ENCODE results near the gene DHRS9.
"Not testable (repeated sequence)": the region's sequence is repeated elsewhere in the genome, so short reads cannot be mapped to it uniquely, and the experiment has no call there.

DHRS9 gene

GRCh38 chr2:169119851-169120250, 50.5 kb downstream of the DHRS9 start:
- no peak overlapping the region for H3K4me3 Mint-ChIP-seq
- DNase-seq (ENCODE audit: low spot score in 2 of 2) = no peak
- ATAC-seq = no peak
- H3K9me3 Mint-ChIP-seq = no peaks in the 10 kb centered on the region
- no peaks in the 10 kb centered on the region for H3K36me3 Mint-ChIP-seq
- no peaks in the 10 kb centered on the region for H3K4me1 Mint-ChIP-seq
- no peak overlapping the region for H3K27ac Mint-ChIP-seq

- ATAC-seq (no peak), DNase-seq (ENCODE audit: low spot score in 2 of 2) (no peak)
- H3K4me3 Mint-ChIP-seq = no peak overlapping the region
- H3K9me3 Mint-ChIP-seq = no peaks in the 10 kb centered on the region
- H3K4me1 Mint-ChIP-seq = no peaks in the 10 kb centered on the region
- H3K36me3 Mint-ChIP-seq = no peaks in the 10 kb centered on the region
- no peak overlapping the region for H3K27ac Mint-ChIP-seq
These were observed 60.4 kb downstream of the DHRS9 start for GRCh38 chr2:169129703-169130243.

DNA sequence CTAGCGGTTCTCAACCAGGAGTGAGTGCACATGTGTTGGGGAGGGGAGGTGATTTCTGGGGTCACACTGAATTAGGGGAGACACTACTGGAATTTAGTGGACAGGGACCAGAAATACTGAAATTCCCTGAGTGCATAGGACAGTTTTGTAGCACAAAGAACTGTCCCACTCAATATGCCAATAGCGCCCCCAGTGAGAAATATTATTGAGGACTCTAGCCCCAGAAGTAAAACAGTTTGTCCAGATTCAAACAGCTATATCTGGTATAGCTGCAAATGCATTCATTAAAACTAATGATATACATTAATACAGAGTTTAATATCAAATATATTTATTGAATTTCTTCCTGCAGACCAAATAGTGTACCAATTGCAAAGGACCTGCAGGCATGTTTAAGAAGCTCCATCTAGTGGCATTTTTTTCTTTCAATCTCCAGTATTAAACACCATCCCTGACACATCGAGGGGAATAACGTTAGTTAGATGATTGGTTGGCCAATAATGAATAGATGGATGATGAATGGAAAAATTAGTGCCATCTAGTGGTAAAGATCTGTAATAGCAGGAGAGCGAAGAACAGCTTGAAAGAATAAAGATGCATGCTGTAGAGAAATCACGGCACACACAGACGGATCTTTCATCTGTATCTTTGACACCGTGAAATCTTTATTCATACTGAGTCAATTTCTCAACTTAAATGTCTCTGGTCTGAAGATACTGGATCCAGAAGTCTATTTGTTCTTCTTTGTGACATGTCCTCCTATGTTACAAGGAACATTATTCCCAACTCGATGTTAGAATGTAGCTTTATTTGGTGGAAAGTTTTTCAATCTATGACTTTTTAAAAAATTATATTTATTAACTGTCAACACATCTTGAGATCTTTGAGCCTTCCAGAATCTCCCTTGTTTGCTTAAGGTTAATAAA, 62.5 kb downstream of the DHRS9 start:
- Mint-ChIP-seq H3K36me3 (no peaks in the 10 kb centered on the region), H3K4me1 (no peaks in the 10 kb centered on the region), H3K9me3 (no peaks in the 10 kb centered on the region), H3K4me3 (no peak overlapping the region), H3K27ac (no peak overlapping the region)
- ATAC-seq (peak; percentile 98), DNase-seq (ENCODE audit: low spot score in 2 of 2) (no peak)

DNA sequence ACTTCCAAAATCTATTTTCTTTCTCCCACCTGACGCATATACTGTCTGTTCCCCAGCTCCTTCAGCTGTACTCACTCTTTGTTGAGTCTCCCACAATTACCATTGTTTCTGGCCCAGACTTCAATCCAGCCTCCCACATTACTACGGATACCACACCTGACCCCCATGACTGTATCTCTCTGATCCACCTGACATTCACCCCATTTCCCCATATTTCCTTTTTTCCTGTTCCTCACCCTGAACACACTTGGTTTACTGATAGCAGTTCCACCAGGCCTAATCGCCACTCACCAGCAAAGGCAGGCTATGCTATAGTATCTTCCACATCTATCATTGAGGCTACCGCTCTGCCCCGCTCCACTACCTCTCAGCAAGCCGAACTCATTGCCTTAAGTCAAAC, 64.9 kb downstream of the DHRS9 start:
- H3K27ac Mint-ChIP-seq; H3K4me1 Mint-ChIP-seq; H3K9me3 Mint-ChIP-seq; DNase-seq (ENCODE audit: low spot score in 2 of 2); H3K4me3 Mint-ChIP-seq; ATAC-seq; H3K36me3 Mint-ChIP-seq: not testable (repeated sequence)

DNA sequence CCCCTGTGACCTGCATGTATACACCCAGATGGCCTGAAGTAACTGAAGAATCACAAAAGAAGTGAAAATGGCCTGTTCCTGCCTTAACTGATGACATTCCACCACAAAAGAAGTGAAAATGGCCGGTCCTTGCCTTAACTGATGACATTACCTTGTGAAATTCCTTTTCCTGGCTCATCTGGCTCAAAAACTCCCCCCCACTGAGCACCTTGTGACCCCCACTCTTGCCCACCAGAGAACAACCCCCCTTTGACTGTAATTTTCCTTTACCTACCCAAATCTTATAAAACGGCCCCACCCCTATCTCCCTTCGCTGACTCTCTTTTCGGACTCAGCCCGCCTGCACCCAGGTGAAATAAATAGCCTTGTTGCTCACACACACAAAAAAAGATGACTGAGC, 67.1 kb downstream of the DHRS9 start:
- H3K4me1 Mint-ChIP-seq, ATAC-seq: not testable (repeated sequence)

GRCh38 chr2:169136885-169137534, 67.6 kb downstream of the DHRS9 start:
- no peaks in the 10 kb centered on the region for H3K36me3 Mint-ChIP-seq
- ATAC-seq (no peak), DNase-seq (ENCODE audit: low spot score in 2 of 2) (no peak)
- no peak overlapping the region for H3K4me3 Mint-ChIP-seq
- H3K27ac Mint-ChIP-seq = no peak overlapping the region
- H3K4me1 Mint-ChIP-seq = peaks cover 6% of the 10 kb centered on the region
- H3K9me3 Mint-ChIP-seq = no peaks in the 10 kb centered on the region

More for the DNA sequence above, 67.1 kb downstream of the DHRS9 start:
- H3K36me3 Mint-ChIP-seq; H3K4me3 Mint-ChIP-seq; DNase-seq (ENCODE audit: low spot score in 2 of 2); H3K27ac Mint-ChIP-seq; H3K9me3 Mint-ChIP-seq: not testable (repeated sequence)

DNA sequence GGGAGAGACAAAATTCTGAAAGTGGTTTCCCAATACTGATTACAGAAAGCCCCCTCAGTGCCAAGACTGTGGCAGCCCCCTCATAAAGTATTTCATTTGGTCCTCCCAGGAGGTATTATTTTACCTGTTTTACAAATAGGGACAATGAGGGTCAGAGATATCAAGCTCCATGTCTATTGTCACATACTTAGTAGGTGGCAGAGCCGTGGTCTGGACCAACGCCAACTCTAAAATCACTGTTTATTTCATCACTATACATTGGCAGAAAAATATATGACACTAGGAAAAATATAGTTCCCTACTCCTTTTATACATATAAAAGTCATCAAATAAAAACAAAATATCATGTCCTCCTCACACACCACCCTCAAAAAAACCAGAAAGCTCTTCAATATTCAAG, 68.6 kb downstream of the DHRS9 start:
- ATAC-seq = no peak
- no peak overlapping the region for H3K4me3 Mint-ChIP-seq
- peaks cover 6% of the 10 kb centered on the region for H3K4me1 Mint-ChIP-seq
- no peaks in the 10 kb centered on the region for H3K9me3 Mint-ChIP-seq
- H3K27ac Mint-ChIP-seq = no peak overlapping the region
- H3K36me3 Mint-ChIP-seq = no peaks in the 10 kb centered on the region
- DNase-seq (ENCODE audit: low spot score in 2 of 2) = no peak

GRCh38 chr2:169139145-169139544, 69.8 kb downstream of the DHRS9 start:
- no peak overlapping the region for H3K27ac Mint-ChIP-seq
- no peaks in the 10 kb centered on the region for H3K36me3 Mint-ChIP-seq
- no peaks in the 10 kb centered on the region for H3K9me3 Mint-ChIP-seq
- DNase-seq (ENCODE audit: low spot score in 2 of 2) (no peak), ATAC-seq (no peak)
- no peak overlapping the region for H3K4me3 Mint-ChIP-seq
- peaks cover 6% of the 10 kb centered on the region for H3K4me1 Mint-ChIP-seq

DNA sequence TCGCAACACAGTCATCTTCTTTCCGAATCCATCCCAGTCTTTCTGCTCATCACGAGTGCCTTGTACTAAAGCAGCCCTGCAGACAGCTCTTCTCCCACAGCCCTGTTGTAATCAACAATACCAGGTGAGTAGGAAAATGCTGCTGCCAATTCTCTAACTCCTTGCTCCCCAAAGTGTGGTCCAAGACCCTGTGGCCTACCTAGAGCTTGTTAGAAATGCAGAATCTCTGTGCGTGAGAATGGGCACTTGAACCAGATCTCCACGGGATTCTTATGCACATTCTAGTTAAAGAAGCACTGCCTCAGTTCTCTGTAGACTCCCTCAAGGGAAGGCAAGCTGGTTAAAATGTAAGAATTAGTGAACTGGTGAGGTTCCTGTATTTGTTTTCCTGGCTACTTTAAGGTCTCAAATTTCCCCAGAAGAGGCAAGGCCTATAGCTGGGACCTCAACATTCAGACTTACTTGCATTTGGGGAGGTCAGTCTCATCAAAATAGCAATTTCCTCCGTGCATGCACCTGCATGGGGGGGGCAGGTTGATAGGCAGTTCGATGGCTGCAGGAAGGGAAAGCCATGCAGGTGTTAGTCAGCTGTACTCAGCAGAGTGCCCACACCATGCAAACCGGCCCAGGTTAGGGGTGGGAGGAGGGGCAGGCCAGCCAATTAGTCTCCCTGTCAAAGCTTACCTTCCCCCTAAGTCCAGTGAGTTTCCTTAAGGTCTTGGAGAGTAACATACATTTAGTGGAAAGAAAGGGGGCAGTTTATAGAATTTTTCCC, 70.8 kb downstream of the DHRS9 start:
- Mint-ChIP-seq H3K4me1 (peaks cover 6% of the 10 kb centered on the region), H3K27ac (no peak overlapping the region), H3K4me3 (no peak overlapping the region), H3K9me3 (no peaks in the 10 kb centered on the region), H3K36me3 (no peaks in the 10 kb centered on the region)
- DNase-seq (ENCODE audit: low spot score in 2 of 2) (no peak), ATAC-seq (no peak)

GRCh38 chr2:169141713-169142352, 72.5 kb downstream of the DHRS9 start:
- peak; percentile 63 for ATAC-seq

DNA sequence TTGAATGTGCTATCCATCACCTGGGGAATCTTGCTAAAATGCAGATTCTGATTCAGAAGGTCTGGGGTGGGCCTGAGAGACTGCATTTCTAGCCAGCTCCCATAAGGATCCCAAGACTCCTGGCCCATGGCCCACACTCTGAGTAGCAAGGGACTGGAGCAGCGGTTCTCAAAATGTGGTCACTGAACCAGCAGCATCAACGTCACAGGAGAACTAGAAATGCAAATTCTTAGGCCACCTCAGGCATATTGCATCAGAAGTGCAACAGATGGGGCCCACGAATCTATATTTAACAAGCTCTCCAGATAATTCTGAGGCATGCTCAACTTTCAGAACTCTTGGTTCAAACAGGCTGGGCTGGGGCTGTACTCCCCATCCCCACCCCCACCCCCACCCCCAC, 74.6 kb downstream of the DHRS9 start:
- Mint-ChIP-seq H3K27ac (no peak overlapping the region), H3K4me3 (no peak overlapping the region), H3K9me3 (no peaks in the 10 kb centered on the region), H3K4me1 (no peaks in the 10 kb centered on the region), H3K36me3 (no peaks in the 10 kb centered on the region)
- DNase-seq (ENCODE audit: low spot score in 2 of 2) (no peak), ATAC-seq (no peak)

More at GRCh38 chr2:169141713-169142352, 72.5 kb downstream of the DHRS9 start:
- Mint-ChIP-seq H3K27ac (no peak overlapping the region), H3K36me3 (no peaks in the 10 kb centered on the region), H3K4me1 (peaks cover 6% of the 10 kb centered on the region), H3K9me3 (no peaks in the 10 kb centered on the region), H3K4me3 (no peak overlapping the region)
- DNase-seq (ENCODE audit: low spot score in 2 of 2) = peak; percentile 55 to 75

Data from stimulated activated effector memory CD8-positive, alpha-beta T cell treated with anti-CD3 and anti-CD28 coated beads, Interleukin-12 subunit alpha, Interleukin-12 subunit beta, amount 100 ng/mL, for 72 hours (primary cell).